Naive thymus-derived CD8-positive, alpha-beta T cell (primary cell): Measurements from ENCODE around the gene FOXD2. TPM values are rescaled to one million over a fixed set of nuclear protein-coding genes. Genes with fewer than 3 reads are reported as not detected.
A peak's percentile ranks its signal among the peaks of the same experiment; 100 is the strongest.
"Not testable (repeated sequence)": the region's sequence is repeated elsewhere in the genome, so short reads cannot be mapped to it uniquely, and the experiment has no call there.

ENCODE experiments used
- ATAC-seq, 2 donors: fragments of 150-1000 bp; cut with Tn5 transposase in 1 of 2; sonication (Bioruptor Pico), chemical (Tn5 transposase) in 1 of 2; 1 replicate in 1 of 2; 2 replicates in 1 of 2; pipeline ENCODE4 v1.10.0; 2021; ENCODE audit warnings: mild to moderate bottlenecking in 2 of 2, moderate library complexity in 2 of 2
- POLR2A ChIA-PET: fragments of 350-600 bp; sonication (Branson Sonifier 250); formaldehyde crosslinking; loops from one replicate; lab custom pipeline; 2021; ENCODE audit warnings: antibody characterized with exemption; lab: Charles Lee
- DNase-seq, 10 donors: peaks; one replicate each; pipeline versions ENCODE4 v3.0.0 to v3.0.0-alpha.2; 2020 to 2022
- H3K27ac Mint-ChIP-seq, 10 donors: one replicate each; pipeline ENCODE4 v1.8.0; 2020 to 2022; ENCODE audit warnings: mild to moderate bottlenecking in 10 of 10, mixed read lengths in 10 of 10, moderate library complexity in 4 of 10, inconsistent platforms in 1 of 10
- H3K27me3 Mint-ChIP-seq, 5 donors: one replicate each; pipeline ENCODE4 v1.8.0; 2021 to 2022; ENCODE audit warnings: mixed read lengths in 5 of 5
- H3K36me3 Mint-ChIP-seq, 3 donors: one replicate each; pipeline ENCODE4 v1.8.0; 2020 to 2022; ENCODE audit warnings: mixed read lengths in 3 of 3, mild to moderate bottlenecking in 2 of 3, inconsistent platforms in 1 of 3
- H3K4me1 Mint-ChIP-seq, 4 donors: one replicate each; pipeline ENCODE4 v1.8.0; 2021 to 2022; ENCODE audit warnings: mixed read lengths in 4 of 4
- H3K4me3 Mint-ChIP-seq, 10 donors: one replicate each; pipeline ENCODE4 v1.8.0; 2020 to 2022; ENCODE audit warnings: mild to moderate bottlenecking in 10 of 10, mixed read lengths in 10 of 10, moderate library complexity in 6 of 10, inconsistent platforms in 1 of 10
- H3K9me3 Mint-ChIP-seq, 9 donors: one replicate each; pipeline ENCODE4 v1.8.0; 2020 to 2022; ENCODE audit warnings: mixed read lengths in 9 of 9, mild to moderate bottlenecking in 3 of 9, inconsistent platforms in 1 of 9, moderate library complexity in 1 of 9
- polyA plus RNA-seq, 3 donors: library from polyadenylated mRNA; unstranded; fragments of 300-500 nt; fragmentation: Illumina TruSeq; gene quantifications; one replicate each; pipeline ENCODE4 v1.2.3, GENCODE V29; 2021
- total RNA-seq, 8 experiments: library from RNA in 2 of 8; stranded (reverse) in 2 of 8; gene quantifications; one replicate each; pipeline ENCODE4 v1.2.3 and lab custom pipeline; 2021 to 2026

The FOXD2 gene
- total and polyA plus RNA-seq, 5 experiments from 2014 or later, result 0.05 to 0.36 (median 0.30) TPM; not detected in 1

- Mint-ChIP-seq H3K36me3 (peaks cover 0 to 7% (median 2%) of the 10 kb centered on the region in 3 donors), H3K27me3 (peaks cover 0 to 46% (median 36%) of the 10 kb centered on the region in 5 donors), H3K9me3 (peaks cover 0 to 8% (median 0%) of the 10 kb centered on the region in 9 donors), H3K27ac (peak overlapping the region in 1 of 10 donors; percentile 40), H3K4me3 (peak overlapping the region; percentile 13 to 75 (median 68)), H3K4me1 (peaks cover 10 to 22% (median 20%) of the 10 kb centered on the region in 4 donors)
- no peak for ATAC-seq
- POLR2A ChIA-PET, result no interaction called here
- no peak for DNase-seq
These were observed 5.9 kb downstream of the FOXD2 start for GRCh38 chr1:47443530-47444296.

- POLR2A ChIA-PET, result no interaction called here
- no peak for DNase-seq
These were observed 6.4 kb downstream of the FOXD2 start for GRCh38 chr1:47444297-47444561.

GRCh38 chr1:47444562-47445465 is 7.0 kb downstream of the FOXD2 start:
- Mint-ChIP-seq H3K9me3 (peaks cover 0 to 8% (median 0%) of the 10 kb centered on the region in 9 donors), H3K27ac (peak overlapping the region in 5 of 10 donors; percentile 28 to 68 (median 50)), H3K27me3 (peaks cover 0 to 57% (median 43%) of the 10 kb centered on the region in 5 donors), H3K36me3 (peaks cover 0 to 7% (median 2%) of the 10 kb centered on the region in 3 donors), H3K4me3 (peak overlapping the region; percentile 54 to 75 (median 68)), H3K4me1 (peaks cover 10 to 22% (median 19%) of the 10 kb centered on the region in 4 donors)
- ATAC-seq, result peak; percentile 45 to 47
- POLR2A ChIA-PET, result no interaction called here
- DNase-seq, result peak in 1 of 10 donors; percentile 34

More at GRCh38 chr1:47444297-47444561, 6.4 kb downstream of the FOXD2 start:
- H3K27ac Mint-ChIP-seq, result peak overlapping the region in 2 of 10 donors; percentile 18 to 31
- peaks cover 10 to 22% (median 20%) of the 10 kb centered on the region in 4 donors for H3K4me1 Mint-ChIP-seq
- H3K36me3 Mint-ChIP-seq, result peaks cover 0 to 7% (median 2%) of the 10 kb centered on the region in 3 donors
- H3K4me3 Mint-ChIP-seq, result peak overlapping the region; percentile 46 to 75 (median 68)
- H3K9me3 Mint-ChIP-seq, result peaks cover 0 to 8% (median 0%) of the 10 kb centered on the region in 9 donors
- ATAC-seq, result peak in 1 of 2 donors; percentile 17
- H3K27me3 Mint-ChIP-seq, result peaks cover 0 to 51% (median 41%) of the 10 kb centered on the region in 5 donors

GRCh38 chr1:47445823-47446550 is 8.1 kb downstream of the FOXD2 start:
- no peak for ATAC-seq
- Mint-ChIP-seq H3K9me3 (peaks cover 0 to 8% (median 0%) of the 10 kb centered on the region in 9 donors), H3K4me1 (peaks cover 10 to 22% (median 19%) of the 10 kb centered on the region in 4 donors), H3K27ac (peak overlapping the region in 1 of 10 donors; percentile 4), H3K4me3 (peak overlapping the region in 6 of 10 donors; percentile 6 to 74 (median 50)), H3K36me3 (peaks cover 0 to 7% (median 2%) of the 10 kb centered on the region in 3 donors), H3K27me3 (peaks cover 0 to 63% (median 49%) of the 10 kb centered on the region in 5 donors)
- DNase-seq, result no peak
- POLR2A ChIA-PET, result no interaction called here

- Mint-ChIP-seq H3K9me3 (peaks cover 0 to 8% (median 0%) of the 10 kb centered on the region in 9 donors), H3K4me1 (peaks cover 10 to 22% (median 18%) of the 10 kb centered on the region in 4 donors), H3K4me3 (no peak overlapping the region), H3K27ac (no peak overlapping the region), H3K36me3 (peaks cover 0 to 7% (median 2%) of the 10 kb centered on the region in 3 donors), H3K27me3 (peaks cover 0 to 85% (median 71%) of the 10 kb centered on the region in 5 donors)
- DNase-seq, result no peak
- no peak for ATAC-seq
- POLR2A ChIA-PET, result interaction anchor here (0.8 kb wide), 1 partner anchor 11 kb away, joined by 4 read pairs; the partner anchor contains the start of gene FOXD2
These were observed 10.8 kb downstream of the FOXD2 start for GRCh38 chr1:47448462-47449222.

GRCh38 chr1:47449822-47450552 is 12.1 kb downstream of the FOXD2 start:
- H3K4me1 Mint-ChIP-seq, result peaks cover 3 to 10% (median 8%) of the 10 kb centered on the region in 4 donors
- H3K9me3 Mint-ChIP-seq, result peaks cover 0 to 4% (median 0%) of the 10 kb centered on the region in 9 donors
- H3K36me3 Mint-ChIP-seq, result peaks cover 0 to 2% (median 0%) of the 10 kb centered on the region in 3 donors
- H3K27me3 Mint-ChIP-seq, result peaks cover 5 to 87% (median 73%) of the 10 kb centered on the region in 5 donors
- H3K4me3 Mint-ChIP-seq, result no peak overlapping the region
- no peak for ATAC-seq
- POLR2A ChIA-PET, result no interaction called here
- H3K27ac Mint-ChIP-seq, result no peak overlapping the region
- no peak for DNase-seq

GRCh38 chr1:47450606-47451005 is 12.8 kb downstream of the FOXD2 start:
- H3K27me3 Mint-ChIP-seq, result peaks cover 11 to 86% (median 77%) of the 10 kb centered on the region in 5 donors
- POLR2A ChIA-PET, result no interaction called here
- H3K9me3 Mint-ChIP-seq, result no peaks in the 10 kb centered on the region
- H3K4me1 Mint-ChIP-seq, result peaks cover 0 to 4% (median 3%) of the 10 kb centered on the region in 4 donors
- H3K27ac Mint-ChIP-seq, result no peak overlapping the region
- ATAC-seq (no peak), DNase-seq (no peak)
- H3K36me3 Mint-ChIP-seq, result peaks cover 0 to 2% (median 0%) of the 10 kb centered on the region in 3 donors
- no peak overlapping the region for H3K4me3 Mint-ChIP-seq

GRCh38 chr1:47452426-47452825 is 14.6 kb downstream of the FOXD2 start:
- no peak for DNase-seq
- POLR2A ChIA-PET, result no interaction called here

GRCh38 chr1:47453910-47454309 is 16.1 kb downstream of the FOXD2 start:
- H3K27me3 Mint-ChIP-seq, result peaks cover 26 to 86% (median 64%) of the 10 kb centered on the region in 5 donors
- H3K9me3 Mint-ChIP-seq, H3K36me3 Mint-ChIP-seq, ATAC-seq, H3K4me3 Mint-ChIP-seq, POLR2A ChIA-PET, H3K27ac Mint-ChIP-seq, H3K4me1 Mint-ChIP-seq, DNase-seq: not testable (repeated sequence)

More at GRCh38 chr1:47452426-47452825, 14.6 kb downstream of the FOXD2 start:
- peaks cover 23 to 84% (median 64%) of the 10 kb centered on the region in 5 donors for H3K27me3 Mint-ChIP-seq
- H3K27ac Mint-ChIP-seq, result no peak overlapping the region
- no peak for ATAC-seq
- no peaks in the 10 kb centered on the region for H3K36me3 Mint-ChIP-seq
- no peaks in the 10 kb centered on the region for H3K4me1 Mint-ChIP-seq
- H3K4me3 Mint-ChIP-seq, result no peak overlapping the region
- no peaks in the 10 kb centered on the region for H3K9me3 Mint-ChIP-seq

- H3K9me3 Mint-ChIP-seq, result peaks cover 0 to 2% (median 0%) of the 10 kb centered on the region in 9 donors
- H3K4me3 Mint-ChIP-seq, result no peak overlapping the region
- DNase-seq (no peak), ATAC-seq (no peak)
- peaks cover 27 to 84% (median 60%) of the 10 kb centered on the region in 5 donors for H3K27me3 Mint-ChIP-seq
- H3K27ac Mint-ChIP-seq, result no peak overlapping the region
- H3K4me1 Mint-ChIP-seq, result no peaks in the 10 kb centered on the region
- POLR2A ChIA-PET, result no interaction called here
- H3K36me3 Mint-ChIP-seq, result no peaks in the 10 kb centered on the region
These were observed 18.4 kb downstream of the FOXD2 start for GRCh38 chr1:47456250-47456649.

GRCh38 chr1:47457547-47457946 is 19.7 kb downstream of the FOXD2 start:
- H3K27ac Mint-ChIP-seq, result not testable (repeated sequence)

More at GRCh38 chr1:47457547-47457946, 19.7 kb downstream of the FOXD2 start:
- H3K4me3 Mint-ChIP-seq, POLR2A ChIA-PET, ATAC-seq, DNase-seq, H3K4me1 Mint-ChIP-seq, H3K9me3 Mint-ChIP-seq, H3K36me3 Mint-ChIP-seq: not testable (repeated sequence)
- H3K27me3 Mint-ChIP-seq, result peaks cover 24 to 86% (median 68%) of the 10 kb centered on the region in 5 donors
